Activated naive CD4-positive, alpha-beta T cell treated with anti-CD3 and anti-CD28 coated beads for 36 hours (primary cell): ENCODE data around the gene EXOG. TPM values are rescaled to one million over a fixed set of nuclear protein-coding genes. Genes with fewer than 3 reads are reported as not detected.
"Not testable (repeated sequence)": the region's sequence is repeated elsewhere in the genome, so short reads cannot be mapped to it uniquely, and the experiment has no call there.

Experiments used
- CTCF ChIA-PET: fragments of 350-600 bp; sonication (Branson Sonifier 250); formaldehyde crosslinking; loops from one replicate; lab custom pipeline; 2021; ENCODE audit warnings: antibody characterized with exemption; lab: Charles Lee
- DNase-seq: peaks from one replicate; pipeline ENCODE4 v3.0.0-alpha.2; 2020
- H3K27ac Mint-ChIP-seq: one replicate; pipeline ENCODE4 v1.8.0; 2021; ENCODE audit warnings: mild to moderate bottlenecking, mixed read lengths
- H3K27me3 Mint-ChIP-seq: one replicate; pipeline ENCODE4 v1.8.0; 2021; ENCODE audit warnings: low read depth, mixed read lengths
- H3K36me3 Mint-ChIP-seq: one replicate; pipeline ENCODE4 v1.8.0; 2021; ENCODE audit warnings: low read depth, mixed read lengths
- H3K4me1 Mint-ChIP-seq: one replicate; pipeline ENCODE4 v1.8.0; 2021; ENCODE audit warnings: low read depth, mixed read lengths
- H3K4me3 Mint-ChIP-seq: one replicate; pipeline ENCODE4 v1.8.0; 2021; ENCODE audit warnings: mild to moderate bottlenecking, moderate library complexity, mixed read lengths
- H3K9me3 Mint-ChIP-seq: one replicate; pipeline ENCODE4 v1.8.0; 2021; ENCODE audit warnings: mixed read lengths
- intact Hi-C: fragments of 100-400 bp; cut with micrococcal nuclease; formaldehyde crosslinking; loops from one replicate; pipeline ENCODE4 v1.15.1; 2023
- total RNA-seq, 2 experiments: library from RNA; stranded (reverse); gene quantifications; one replicate each; pipeline ENCODE4 v1.2.3, GENCODE V29; 2021

Gene EXOG
- total RNA-seq, 2 experiments from 2014 or later = 15.9 to 17.3 TPM

- no peak overlapping the region for H3K4me3 Mint-ChIP-seq
- no peak for DNase-seq
- H3K27ac Mint-ChIP-seq = no peak overlapping the region
- intact Hi-C loops = no loop called here
- no peaks in the 10 kb centered on the region for H3K36me3 Mint-ChIP-seq
- H3K9me3 Mint-ChIP-seq = no peaks in the 10 kb centered on the region
- no peaks in the 10 kb centered on the region for H3K4me1 Mint-ChIP-seq
- H3K27me3 Mint-ChIP-seq = no peaks in the 10 kb centered on the region
- CTCF ChIA-PET = interaction anchor here (1.1 kb wide), 1 partner anchor 41 kb away, joined by 3 read pairs; no protein-coding TSS in a partner anchor
Measured at GRCh38 chr3:38562467-38562925, 66.4 kb downstream of the EXOG start.

- Mint-ChIP-seq H3K27ac (no peak overlapping the region), H3K9me3 (no peaks in the 10 kb centered on the region), H3K36me3 (no peaks in the 10 kb centered on the region), H3K4me1 (no peaks in the 10 kb centered on the region), H3K27me3 (no peaks in the 10 kb centered on the region), H3K4me3 (no peak overlapping the region)
- intact Hi-C loops = no loop called here
- DNase-seq = no peak
- CTCF ChIA-PET = interaction anchor here (1.1 kb wide), 1 partner anchor 42 kb away, joined by 3 read pairs; no protein-coding TSS in a partner anchor
Measured at GRCh38 chr3:38563070-38563885, 67.1 kb downstream of the EXOG start.

DNA sequence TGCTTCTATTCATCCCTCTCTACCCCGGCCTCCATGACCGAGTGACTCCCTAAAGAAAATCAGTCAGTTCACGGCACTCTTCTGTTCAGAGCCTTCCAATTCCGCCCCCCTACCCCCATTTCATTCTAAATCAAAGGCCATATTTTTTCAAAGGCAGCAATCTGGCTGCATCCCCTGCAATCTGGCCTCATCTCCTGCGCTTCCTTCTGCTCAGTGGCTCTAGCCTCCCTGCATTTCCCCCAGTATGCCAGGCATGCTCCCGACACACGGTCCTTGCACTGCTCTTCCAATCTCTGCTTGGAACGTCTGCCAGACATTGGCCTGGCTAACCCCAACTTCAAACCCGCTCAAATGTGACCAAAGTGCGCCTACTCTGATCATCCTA is 67.7 kb downstream of the EXOG start:
- Mint-ChIP-seq H3K4me1 (no peaks in the 10 kb centered on the region), H3K4me3 (no peak overlapping the region), H3K9me3 (no peaks in the 10 kb centered on the region), H3K27ac (no peak overlapping the region), H3K27me3 (no peaks in the 10 kb centered on the region), H3K36me3 (no peaks in the 10 kb centered on the region)
- intact Hi-C loops = no loop called here
- CTCF ChIA-PET = no interaction called here
- no peak for DNase-seq

DNA sequence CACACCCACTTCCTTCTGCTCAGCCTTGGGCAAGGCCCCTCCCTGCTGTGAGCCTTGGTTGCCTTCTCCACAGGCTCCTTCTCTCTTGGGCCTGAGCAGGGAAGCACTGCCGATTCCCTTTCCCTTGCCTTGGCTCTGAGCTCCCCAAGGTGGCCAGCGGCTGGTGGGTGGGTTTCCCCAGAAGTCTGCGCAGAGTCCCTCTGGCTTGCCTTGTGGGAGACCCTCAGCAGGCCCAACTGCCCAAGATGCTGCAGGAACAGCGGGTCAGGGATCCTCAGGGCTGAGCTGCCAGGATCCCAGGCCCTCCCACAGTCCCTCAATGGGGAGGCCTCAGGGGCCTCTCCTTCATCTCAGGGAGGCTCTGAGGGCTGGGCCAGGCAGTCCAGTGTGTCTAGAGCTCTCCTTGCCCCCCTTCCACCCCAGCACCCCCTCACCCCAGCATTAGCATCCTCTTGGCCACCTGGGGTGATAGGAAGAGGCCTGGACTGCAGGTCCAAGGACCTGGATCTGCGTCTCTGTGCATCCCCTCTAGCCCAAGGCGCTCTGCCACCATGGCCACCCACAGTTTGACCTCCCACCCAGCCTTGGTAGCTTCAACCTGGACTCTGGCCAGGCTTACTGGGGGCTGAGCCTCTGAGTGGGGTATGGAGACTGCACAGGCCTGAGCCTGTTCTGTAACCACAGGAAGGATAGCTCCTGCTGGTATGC is 68.6 kb downstream of the EXOG start:
- H3K27ac Mint-ChIP-seq = no peak overlapping the region
- intact Hi-C loops = no loop called here
- H3K4me3 Mint-ChIP-seq = no peak overlapping the region
- CTCF ChIA-PET = no interaction called here
- H3K4me1 Mint-ChIP-seq = no peaks in the 10 kb centered on the region
- H3K9me3 Mint-ChIP-seq = no peaks in the 10 kb centered on the region
- H3K36me3 Mint-ChIP-seq = no peaks in the 10 kb centered on the region
- H3K27me3 Mint-ChIP-seq = no peaks in the 10 kb centered on the region
- no peak for DNase-seq

GRCh38 chr3:38565339-38566214 is 69.4 kb downstream of the EXOG start:
- Mint-ChIP-seq H3K9me3 (no peaks in the 10 kb centered on the region), H3K27me3 (no peaks in the 10 kb centered on the region), H3K4me1 (no peaks in the 10 kb centered on the region), H3K27ac (no peak overlapping the region), H3K4me3 (no peak overlapping the region), H3K36me3 (no peaks in the 10 kb centered on the region)
- DNase-seq = no peak
- CTCF ChIA-PET = no interaction called here
- intact Hi-C loops = no loop called here

GRCh38 chr3:38566215-38566528 is 70.0 kb downstream of the EXOG start:
- Mint-ChIP-seq H3K27me3 (no peaks in the 10 kb centered on the region), H3K4me1 (no peaks in the 10 kb centered on the region), H3K9me3 (peaks cover 2% of the 10 kb centered on the region), H3K36me3 (no peaks in the 10 kb centered on the region), H3K4me3 (no peak overlapping the region), H3K27ac (no peak overlapping the region)
- intact Hi-C loops = no loop called here
- CTCF ChIA-PET = no interaction called here
- no peak for DNase-seq

- H3K27ac Mint-ChIP-seq, intact Hi-C loops, H3K36me3 Mint-ChIP-seq, H3K4me3 Mint-ChIP-seq, H3K9me3 Mint-ChIP-seq, H3K27me3 Mint-ChIP-seq, H3K4me1 Mint-ChIP-seq, DNase-seq: not testable (repeated sequence)
- CTCF ChIA-PET = interaction anchor here (1.4 kb wide), 1 partner anchor 45 kb away, joined by 4 read pairs; no protein-coding TSS in a partner anchor
Measured at GRCh38 chr3:38566794-38567193, 70.7 kb downstream of the EXOG start.

DNA sequence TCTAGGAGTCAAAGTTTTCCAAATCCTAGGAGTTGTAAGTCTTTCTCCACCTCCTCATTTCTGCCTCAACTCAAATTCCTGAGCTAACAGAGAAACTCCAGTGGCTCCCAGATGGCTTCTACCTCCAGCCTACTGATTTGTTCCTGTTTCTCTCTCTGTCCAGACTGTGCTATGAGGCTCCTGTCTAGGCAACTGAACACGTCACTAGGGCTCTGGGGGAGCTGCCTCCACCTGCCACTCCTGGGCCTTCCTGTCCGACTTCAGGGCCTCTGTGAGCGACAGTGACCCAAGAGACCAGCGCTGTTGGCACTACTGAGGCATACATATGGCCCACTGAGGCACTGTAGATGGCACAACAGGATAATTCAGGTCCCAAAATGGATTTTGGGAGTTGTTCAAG is 71.4 kb downstream of the EXOG start:
- Mint-ChIP-seq H3K27ac (no peak overlapping the region), H3K27me3 (no peaks in the 10 kb centered on the region), H3K36me3 (no peaks in the 10 kb centered on the region), H3K4me1 (no peaks in the 10 kb centered on the region), H3K9me3 (peaks cover 2% of the 10 kb centered on the region), H3K4me3 (no peak overlapping the region)
- DNase-seq = no peak
- intact Hi-C loops = no loop called here
- CTCF ChIA-PET = interaction anchor here (1.4 kb wide), 1 partner anchor 46 kb away, joined by 4 read pairs; no protein-coding TSS in a partner anchor

DNA sequence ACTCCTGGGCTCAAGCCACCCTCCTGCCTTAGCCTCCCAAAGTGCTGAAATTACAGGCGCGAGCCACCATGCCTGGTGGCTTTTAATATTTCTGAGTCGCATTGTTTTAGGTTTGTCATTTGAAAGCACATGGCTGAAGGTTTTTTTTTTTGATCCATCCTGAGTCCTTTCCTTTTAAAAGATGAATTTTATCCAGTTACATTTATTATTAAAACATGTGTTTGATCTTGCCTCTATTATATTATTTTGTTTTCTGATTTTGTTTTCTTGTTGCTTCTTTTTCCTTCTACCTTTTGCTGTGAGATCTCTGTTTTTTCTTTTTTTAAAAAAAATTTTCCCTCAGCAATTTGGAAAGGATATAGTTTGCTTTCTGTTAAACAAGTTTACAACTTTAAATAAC is 77.0 kb downstream of the EXOG start:
- CTCF ChIA-PET = interaction anchor here (0.5 kb wide), 1 partner anchor 126 kb away, joined by 4 read pairs; no protein-coding TSS in a partner anchor

DNA sequence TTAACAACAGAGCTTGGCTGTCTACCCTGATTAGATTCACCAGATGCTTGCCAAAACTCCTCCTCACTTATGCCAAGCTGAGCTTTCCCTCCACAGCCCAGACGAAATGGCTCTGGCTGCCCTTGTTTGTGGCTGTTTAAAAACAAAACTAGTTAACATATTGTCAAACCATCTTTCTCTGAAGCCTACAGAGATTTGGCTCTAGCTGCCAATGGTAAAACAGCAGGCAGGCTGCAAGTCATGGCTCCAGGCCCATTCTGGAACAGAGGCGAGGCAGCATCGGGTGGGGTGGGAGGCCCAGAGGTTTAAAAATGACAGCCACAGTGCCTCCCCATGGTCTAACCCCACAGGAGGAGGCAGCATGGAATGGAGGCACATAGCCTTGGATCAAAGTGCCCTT is 77.4 kb downstream of the EXOG start:
- peaks cover 7% of the 10 kb centered on the region for H3K9me3 Mint-ChIP-seq
- no peak for DNase-seq
- H3K27ac Mint-ChIP-seq = no peak overlapping the region
- H3K4me1 Mint-ChIP-seq = no peaks in the 10 kb centered on the region
- no peak overlapping the region for H3K4me3 Mint-ChIP-seq
- H3K36me3 Mint-ChIP-seq = no peaks in the 10 kb centered on the region
- intact Hi-C loops = no loop called here
- H3K27me3 Mint-ChIP-seq = no peaks in the 10 kb centered on the region
- CTCF ChIA-PET = interaction anchor here (0.5 kb wide), 1 partner anchor 126 kb away, joined by 4 read pairs; no protein-coding TSS in a partner anchor

More for the DNA sequence above, 77.0 kb downstream of the EXOG start:
- intact Hi-C loops = no loop called here
- Mint-ChIP-seq H3K36me3 (no peaks in the 10 kb centered on the region), H3K4me1 (no peaks in the 10 kb centered on the region), H3K4me3 (no peak overlapping the region), H3K27ac (no peak overlapping the region), H3K27me3 (no peaks in the 10 kb centered on the region), H3K9me3 (peaks cover 7% of the 10 kb centered on the region)
- DNase-seq = no peak

GRCh38 chr3:38574411-38575278 is 78.5 kb downstream of the EXOG start:
- Mint-ChIP-seq H3K4me3 (no peak overlapping the region), H3K27ac (no peak overlapping the region), H3K9me3 (peaks cover 7% of the 10 kb centered on the region), H3K4me1 (no peaks in the 10 kb centered on the region), H3K36me3 (no peaks in the 10 kb centered on the region), H3K27me3 (no peaks in the 10 kb centered on the region)
- intact Hi-C loops = no loop called here
- CTCF ChIA-PET = interaction anchor here (0.5 kb wide), 1 partner anchor 932 kb away, joined by 3 read pairs; no protein-coding TSS in a partner anchor
- DNase-seq = no peak
